Neural crest cell (in vitro differentiated cells): ENCODE measurements around the gene HAS3. TPM values are rescaled to one million over a fixed set of nuclear protein-coding genes. Genes with fewer than 3 reads are reported as not detected.

ENCODE experiments used
- DNase-seq: peaks from one replicate; pipeline ENCODE4 v3.0.0; 2021; ENCODE audit warnings: low read depth, mixed read lengths, low spot score
- H3K27ac Mint-ChIP-seq: one replicate; pipeline ENCODE4 v1.8.0; 2021; ENCODE audit warnings: mild to moderate bottlenecking, mixed read lengths; ENCODE audit not compliant: unreplicated experiment
- H3K27me3 Mint-ChIP-seq: 2 replicates; pipeline ENCODE4 v1.8.0; 2021; ENCODE audit warnings: low read depth, mild to moderate bottlenecking, mixed read lengths
- H3K36me3 Mint-ChIP-seq: 2 replicates; pipeline ENCODE4 v1.8.0; 2021; ENCODE audit warnings: low read depth, mild to moderate bottlenecking, mixed read lengths
- H3K4me1 Mint-ChIP-seq: 2 replicates; pipeline ENCODE4 v1.8.0; 2021; ENCODE audit warnings: mixed read lengths
- H3K4me3 Mint-ChIP-seq: one replicate; pipeline ENCODE4 v1.8.0; 2021; ENCODE audit warnings: mild to moderate bottlenecking, mixed read lengths
- H3K9me3 Mint-ChIP-seq: 2 replicates; pipeline ENCODE4 v1.8.0; 2021; ENCODE audit warnings: mixed read lengths
- total RNA-seq: library from RNA; stranded (reverse); gene quantifications from 2 replicates; pipeline ENCODE4 v1.2.1, GENCODE V29; 2021
- TF ChIP-seq, protein P1 (sequence below): fragments of 200-600 bp; sonication (generic); conservative IDR thresholded peaks from 2 replicates; pipeline ENCODE4 v1.5.0; 2021; ENCODE audit warnings: antibody characterized with exemption, mild to moderate bottlenecking

Gene HAS3
- total RNA-seq, 1 donor from 2014 or later, result 4.2 TPM

DNA sequence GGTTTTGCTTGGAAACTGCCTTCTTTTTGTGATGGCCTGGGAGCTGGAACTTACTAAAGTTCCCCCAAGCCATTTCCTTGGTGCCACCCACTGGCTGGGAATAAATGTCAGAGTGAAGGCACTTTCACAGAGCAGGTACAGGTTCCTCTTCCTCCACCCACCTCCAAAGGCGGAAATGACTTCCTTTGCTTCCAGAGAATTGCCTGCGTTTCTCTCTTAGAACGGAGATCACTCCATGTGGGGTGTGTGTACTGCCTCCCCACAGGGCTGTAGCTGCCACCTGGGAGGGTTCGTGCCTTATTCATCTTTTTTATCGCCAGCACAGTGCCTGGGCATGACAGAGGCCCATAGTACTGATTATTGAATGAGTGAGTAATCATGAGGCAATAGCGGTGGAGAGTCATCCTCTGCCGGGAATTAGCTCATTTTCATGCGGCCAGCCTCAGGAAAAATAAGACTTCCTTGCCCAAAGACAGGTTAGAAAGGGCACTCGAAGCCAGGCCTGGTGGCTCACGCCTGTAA, 32.2 kb upstream of the HAS3 start:
- Mint-ChIP-seq H3K9me3 (no peaks in the 10 kb centered on the region), H3K27ac (peak overlapping the region; percentile 67), H3K4me1 (peaks cover 36% of the 10 kb centered on the region), H3K36me3 (no peaks in the 10 kb centered on the region), H3K27me3 (no peaks in the 10 kb centered on the region), H3K4me3 (no peak overlapping the region)
- DNase-seq, result no peak
- TF ChIP-seq, protein P1, sequence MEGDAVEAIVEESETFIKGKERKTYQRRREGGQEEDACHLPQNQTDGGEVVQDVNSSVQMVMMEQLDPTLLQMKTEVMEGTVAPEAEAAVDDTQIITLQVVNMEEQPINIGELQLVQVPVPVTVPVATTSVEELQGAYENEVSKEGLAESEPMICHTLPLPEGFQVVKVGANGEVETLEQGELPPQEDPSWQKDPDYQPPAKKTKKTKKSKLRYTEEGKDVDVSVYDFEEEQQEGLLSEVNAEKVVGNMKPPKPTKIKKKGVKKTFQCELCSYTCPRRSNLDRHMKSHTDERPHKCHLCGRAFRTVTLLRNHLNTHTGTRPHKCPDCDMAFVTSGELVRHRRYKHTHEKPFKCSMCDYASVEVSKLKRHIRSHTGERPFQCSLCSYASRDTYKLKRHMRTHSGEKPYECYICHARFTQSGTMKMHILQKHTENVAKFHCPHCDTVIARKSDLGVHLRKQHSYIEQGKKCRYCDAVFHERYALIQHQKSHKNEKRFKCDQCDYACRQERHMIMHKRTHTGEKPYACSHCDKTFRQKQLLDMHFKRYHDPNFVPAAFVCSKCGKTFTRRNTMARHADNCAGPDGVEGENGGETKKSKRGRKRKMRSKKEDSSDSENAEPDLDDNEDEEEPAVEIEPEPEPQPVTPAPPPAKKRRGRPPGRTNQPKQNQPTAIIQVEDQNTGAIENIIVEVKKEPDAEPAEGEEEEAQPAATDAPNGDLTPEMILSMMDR, result no peak

GRCh38 chr16:69077251-69077650, 28.2 kb upstream of the HAS3 start:
- Mint-ChIP-seq H3K4me1 (peaks cover 32% of the 10 kb centered on the region), H3K27me3 (no peaks in the 10 kb centered on the region), H3K9me3 (no peaks in the 10 kb centered on the region), H3K4me3 (no peak overlapping the region), H3K36me3 (no peaks in the 10 kb centered on the region), H3K27ac (no peak overlapping the region)
- TF ChIP-seq, protein P1, result no peak
- no peak for DNase-seq

DNA sequence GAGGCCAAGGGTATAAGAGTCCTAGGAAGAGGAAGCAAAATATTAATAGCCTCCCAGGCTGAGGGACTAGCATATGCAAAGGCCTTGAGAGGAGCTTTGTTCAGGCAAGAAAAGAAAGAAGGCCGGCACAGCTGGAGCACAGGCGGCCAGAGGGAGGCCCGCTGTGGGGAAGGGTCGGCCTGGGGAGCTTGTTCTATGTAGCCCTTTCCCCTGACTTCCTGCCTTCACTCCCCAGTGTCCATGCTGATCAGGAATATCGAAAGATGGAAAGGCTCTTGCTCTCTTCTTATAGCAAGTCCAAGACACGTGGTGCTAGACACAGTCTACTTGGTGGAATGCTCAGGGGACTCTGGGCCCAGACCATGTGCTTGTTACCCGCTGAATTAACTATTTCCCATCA, 27.4 kb upstream of the HAS3 start:
- TF ChIP-seq, protein P1, result no peak
- Mint-ChIP-seq H3K9me3 (no peaks in the 10 kb centered on the region), H3K27ac (peak overlapping the region; percentile 38), H3K4me3 (no peak overlapping the region), H3K4me1 (peaks cover 23% of the 10 kb centered on the region), H3K36me3 (no peaks in the 10 kb centered on the region), H3K27me3 (no peaks in the 10 kb centered on the region)
- no peak for DNase-seq

GRCh38 chr16:69079697-69080096, 25.8 kb upstream of the HAS3 start:
- Mint-ChIP-seq H3K9me3 (no peaks in the 10 kb centered on the region), H3K27ac (no peak overlapping the region), H3K27me3 (no peaks in the 10 kb centered on the region), H3K4me1 (peaks cover 33% of the 10 kb centered on the region), H3K36me3 (no peaks in the 10 kb centered on the region), H3K4me3 (no peak overlapping the region)
- no peak for DNase-seq
- TF ChIP-seq, protein P1, result no peak

DNA sequence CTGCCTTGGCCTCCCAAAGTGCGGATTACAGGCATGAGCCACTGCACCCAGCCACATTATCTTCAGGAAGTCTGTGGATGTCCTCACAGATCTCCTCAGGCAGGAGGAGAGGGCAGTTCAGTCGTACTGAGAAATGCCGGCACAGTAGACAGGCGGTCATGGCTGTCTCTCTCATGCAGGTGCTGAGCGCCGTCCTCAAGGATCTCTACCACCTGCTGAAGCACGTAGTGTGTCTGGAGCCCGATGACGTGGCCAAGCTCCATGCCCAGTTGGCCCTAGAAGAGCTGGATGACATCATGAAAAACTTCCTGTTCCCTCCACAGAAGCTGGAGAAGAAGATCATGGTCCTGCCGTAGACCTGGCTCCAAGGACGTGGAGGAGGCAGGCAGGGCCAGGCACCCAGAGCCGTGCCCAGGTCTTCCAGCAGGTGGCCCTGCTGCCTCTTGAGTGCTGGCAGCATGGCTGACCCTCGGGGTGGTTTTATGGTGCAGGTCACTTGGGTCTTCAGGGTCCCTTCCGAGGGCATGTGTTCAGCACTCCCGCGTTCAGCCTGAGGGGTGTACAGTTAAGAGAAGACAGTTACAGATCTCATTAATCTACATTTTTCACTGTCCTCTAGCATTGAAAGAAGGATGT, 22.0 kb upstream of the HAS3 start:
- H3K36me3 Mint-ChIP-seq, result no peaks in the 10 kb centered on the region
- no peak overlapping the region for H3K4me3 Mint-ChIP-seq
- DNase-seq, result no peak
- H3K27ac Mint-ChIP-seq, result no peak overlapping the region
- H3K4me1 Mint-ChIP-seq, result peaks cover 18% of the 10 kb centered on the region
- H3K27me3 Mint-ChIP-seq, result no peaks in the 10 kb centered on the region
- TF ChIP-seq, protein P1, result peak; percentile 17
- H3K9me3 Mint-ChIP-seq, result no peaks in the 10 kb centered on the region
